ENCODE data around the gene SSH2. TPM values are rescaled to one million over a fixed set of nuclear protein-coding genes. Genes with fewer than 3 reads are reported as not detected.

The SSH2 gene
- total and polyA plus RNA-seq, 9 of the 15 experiments (the other 6 are each of a cell fraction or from before 2014, with no cell fraction given) = 3.9 to 16.1 (median 10.2) TPM

DNA sequence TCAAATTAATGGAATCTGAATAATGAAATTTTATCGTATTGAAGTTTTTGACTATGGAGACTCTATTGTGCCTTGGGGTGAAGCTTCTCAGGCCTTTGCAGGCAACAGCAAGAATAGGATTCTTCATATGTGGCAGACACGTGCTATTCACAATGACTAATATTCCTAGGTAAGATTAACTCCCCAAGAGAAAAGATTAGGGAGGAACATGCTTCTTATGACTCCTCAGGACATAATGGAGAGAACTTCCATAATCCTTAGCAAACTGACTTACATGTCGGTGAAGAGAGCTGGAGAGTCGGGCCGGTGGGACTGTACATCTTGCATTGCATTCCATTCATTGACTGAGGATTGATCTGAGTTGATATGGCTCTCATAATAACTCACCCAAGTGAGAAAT is 258.4 kb downstream of the SSH2 start:
- H3K36me3 ChIP-seq (ENCODE audit: control insufficient read depth, insufficient read depth, low read length) = peaks cover 10% of the 10 kb centered on the region; the same call in 1 of the 3 replicates
- H3K4me3 ChIP-seq = no peak overlapping the region
- in situ Hi-C loops (cut with MboI) = no loop called here
- FAIRE-seq (no peak), ATAC-seq (no peak), DNase-seq (ENCODE audit: extremely low read depth in 1 of 4, low spot score in 3 of 4) (no peak)
- no peak for TF ChIP-seq CREB3 (tag; conservative IDR thresholded peaks at IDR 0.05; ENCODE audit: low read depth)
- peaks cover 4 to 21% of the 10 kb centered on the region in 2 experiments; a peak in 4 of 5 replicates for H3K4me1 ChIP-seq (replicated peaks in 1 of 2; ENCODE audit: control insufficient read depth in 2 of 2, insufficient read depth in 2 of 2, low read length in 2 of 2)
- H3K4me2 ChIP-seq (ENCODE audit: insufficient read depth, low read length) = no peak overlapping the region
- POLR2A ChIA-PET = interaction anchor here (0.6 to 1.8 kb wide), 8 partner anchors 9 to 813 kb away, joined by 3 to 6 read pairs (median 4); no protein-coding TSS in a partner anchor
- no peak overlapping the region for H3K9ac ChIP-seq (ENCODE audit: insufficient read depth in 1 of 2, low read depth in 2 of 2, low read length in 2 of 2)
- intact Hi-C loops (cut with micrococcal nuclease) = no loop called here
- WGBS (ENCODE audit: insufficient coverage, low coverage, missing lambda C conversion rate) = 76% methylated on average over 5 of the region's 5 CpGs
- no peaks in the 10 kb centered on the region for H3K9me3 ChIP-seq (replicated peaks; ENCODE audit: control insufficient read depth, insufficient read depth, low read depth, low read length)
- H3K79me2 ChIP-seq (ENCODE audit: control insufficient read depth, insufficient read depth, low read length) = no peaks in the 10 kb centered on the region
- no peaks in the 10 kb centered on the region for H4K20me1 ChIP-seq (replicated peaks; ENCODE audit: control insufficient read depth, insufficient read depth, low read length)
- no peaks in the 10 kb centered on the region for H3K27me3 ChIP-seq (ENCODE audit: control insufficient read depth in 2 of 2, insufficient read depth in 2 of 2, low read length in 2 of 2)
- H3K9me1 ChIP-seq (ENCODE audit: control insufficient read depth, insufficient read depth, low read length) = no peaks in the 10 kb centered on the region
- no peak overlapping the region for H2AFZ ChIP-seq (ENCODE audit: low read depth, low read length)
- no peak overlapping the region for H3K27ac ChIP-seq (ENCODE audit: extremely low read depth, low read depth, low read length)
- BruUV-seq (replicated peaks) = no TSS peak
- CTCF ChIA-PET (ENCODE audit: low intra/inter-chr PET ratio) = no interaction called here

DNA sequence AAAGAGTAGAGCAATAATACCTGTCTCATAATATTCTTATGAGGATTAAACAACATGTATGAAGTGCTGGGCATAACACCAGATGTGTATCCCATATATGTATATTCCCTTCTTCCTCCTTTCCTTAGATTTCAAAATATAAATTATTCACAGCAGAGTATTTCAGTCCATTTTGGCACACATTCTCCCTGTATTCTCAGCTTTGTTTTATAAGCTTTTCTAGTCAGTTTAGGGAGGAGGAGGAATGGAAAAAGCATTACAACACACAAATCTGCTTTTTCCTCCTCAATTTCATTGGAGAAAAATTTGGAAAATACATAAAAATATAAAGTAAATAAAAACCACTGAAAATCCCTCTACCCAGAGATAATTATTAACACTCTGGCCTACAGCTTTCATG is 260.8 kb downstream of the SSH2 start:
- Histone ChIP-seq H4K20me1 (replicated peaks; ENCODE audit: control insufficient read depth, insufficient read depth, low read length) (no peaks in the 10 kb centered on the region), H3K9me3 (replicated peaks; ENCODE audit: control insufficient read depth, insufficient read depth, low read depth, low read length) (no peaks in the 10 kb centered on the region), H3K79me2 (ENCODE audit: control insufficient read depth, insufficient read depth, low read length) (no peaks in the 10 kb centered on the region), H3K4me3 (no peak overlapping the region), H3K9ac (ENCODE audit: insufficient read depth in 1 of 2, low read depth in 2 of 2, low read length in 2 of 2) (no peak overlapping the region), H3K4me1 (replicated peaks in 1 of 2; ENCODE audit: control insufficient read depth in 2 of 2, insufficient read depth in 2 of 2, low read length in 2 of 2) (peaks cover 0 to 38% of the 10 kb centered on the region in 2 experiments; a peak in 4 of 5 replicates), H3K4me2 (ENCODE audit: insufficient read depth, low read length) (no peak overlapping the region), H3K9me1 (ENCODE audit: control insufficient read depth, insufficient read depth, low read length) (no peaks in the 10 kb centered on the region), H3K27me3 (ENCODE audit: control insufficient read depth in 2 of 2, insufficient read depth in 2 of 2, low read length in 2 of 2) (no peaks in the 10 kb centered on the region), H2AFZ (ENCODE audit: low read depth, low read length) (no peak overlapping the region), H3K36me3 (ENCODE audit: control insufficient read depth, insufficient read depth, low read length) (peaks cover 15% of the 10 kb centered on the region; the same call in 2 of the 3 replicates), H3K27ac (ENCODE audit: extremely low read depth, low read depth, low read length) (no peak overlapping the region)
- DNase-seq (ENCODE audit: extremely low read depth in 1 of 4, low spot score in 3 of 4) (no peak), ATAC-seq (no peak), FAIRE-seq (no peak)
- POLR2A ChIA-PET = no interaction called here
- BruUV-seq (replicated peaks) = no TSS peak
- CTCF ChIA-PET (ENCODE audit: low intra/inter-chr PET ratio) = no interaction called here
- in situ Hi-C loops (cut with MboI) = no loop called here
- intact Hi-C loops (cut with micrococcal nuclease) = no loop called here
- TF ChIP-seq CBFA2T2 (conservative IDR thresholded peaks at IDR 0.05) = no peak
- TF ChIP-seq ZNF561 (CRISPR knock-in tag; conservative IDR thresholded peaks at IDR 0.05) = no peak
- no peak for TF ChIP-seq NR3C1 (CRISPR knock-in tag; IDR thresholded peaks at IDR 0.05)
- no peak for TF ChIP-seq FIP1L1 (IDR thresholded peaks at IDR 0.05; ENCODE audit: low read depth, low read length, poor library complexity, severe bottlenecking)
- TF ChIP-seq, protein P1, sequence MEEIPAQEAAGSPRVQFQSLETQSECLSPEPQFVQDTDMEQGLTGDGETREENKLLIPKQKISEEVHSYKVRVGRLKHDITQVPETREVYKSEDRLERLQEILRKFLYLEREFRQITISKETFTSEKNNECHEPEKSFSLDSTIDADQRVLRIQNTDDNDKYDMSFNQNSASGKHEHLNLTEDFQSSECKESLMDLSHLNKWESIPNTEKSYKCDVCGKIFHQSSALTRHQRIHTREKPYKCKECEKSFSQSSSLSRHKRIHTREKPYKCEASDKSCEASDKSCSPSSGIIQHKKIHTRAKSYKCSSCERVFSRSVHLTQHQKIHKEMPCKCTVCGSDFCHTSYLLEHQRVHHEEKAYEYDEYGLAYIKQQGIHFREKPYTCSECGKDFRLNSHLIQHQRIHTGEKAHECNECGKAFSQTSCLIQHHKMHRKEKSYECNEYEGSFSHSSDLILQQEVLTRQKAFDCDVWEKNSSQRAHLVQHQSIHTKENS (CRISPR knock-in tag; IDR thresholded peaks at IDR 0.05) = no peak
- TF ChIP-seq RB1 (IDR thresholded peaks at IDR 0.05; ENCODE audit: low read depth) = no peak
- TF ChIP-seq, protein P2, sequence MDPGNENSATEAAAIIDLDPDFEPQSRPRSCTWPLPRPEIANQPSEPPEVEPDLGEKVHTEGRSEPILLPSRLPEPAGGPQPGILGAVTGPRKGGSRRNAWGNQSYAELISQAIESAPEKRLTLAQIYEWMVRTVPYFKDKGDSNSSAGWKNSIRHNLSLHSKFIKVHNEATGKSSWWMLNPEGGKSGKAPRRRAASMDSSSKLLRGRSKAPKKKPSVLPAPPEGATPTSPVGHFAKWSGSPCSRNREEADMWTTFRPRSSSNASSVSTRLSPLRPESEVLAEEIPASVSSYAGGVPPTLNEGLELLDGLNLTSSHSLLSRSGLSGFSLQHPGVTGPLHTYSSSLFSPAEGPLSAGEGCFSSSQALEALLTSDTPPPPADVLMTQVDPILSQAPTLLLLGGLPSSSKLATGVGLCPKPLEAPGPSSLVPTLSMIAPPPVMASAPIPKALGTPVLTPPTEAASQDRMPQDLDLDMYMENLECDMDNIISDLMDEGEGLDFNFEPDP (CRISPR knock-in tag; IDR thresholded peaks at IDR 0.05) = no peak
- TF ChIP-seq PTBP1 (IDR thresholded peaks at IDR 0.05; ENCODE audit: low read depth, low read length) = no peak
- TF ChIP-seq, protein P3, sequence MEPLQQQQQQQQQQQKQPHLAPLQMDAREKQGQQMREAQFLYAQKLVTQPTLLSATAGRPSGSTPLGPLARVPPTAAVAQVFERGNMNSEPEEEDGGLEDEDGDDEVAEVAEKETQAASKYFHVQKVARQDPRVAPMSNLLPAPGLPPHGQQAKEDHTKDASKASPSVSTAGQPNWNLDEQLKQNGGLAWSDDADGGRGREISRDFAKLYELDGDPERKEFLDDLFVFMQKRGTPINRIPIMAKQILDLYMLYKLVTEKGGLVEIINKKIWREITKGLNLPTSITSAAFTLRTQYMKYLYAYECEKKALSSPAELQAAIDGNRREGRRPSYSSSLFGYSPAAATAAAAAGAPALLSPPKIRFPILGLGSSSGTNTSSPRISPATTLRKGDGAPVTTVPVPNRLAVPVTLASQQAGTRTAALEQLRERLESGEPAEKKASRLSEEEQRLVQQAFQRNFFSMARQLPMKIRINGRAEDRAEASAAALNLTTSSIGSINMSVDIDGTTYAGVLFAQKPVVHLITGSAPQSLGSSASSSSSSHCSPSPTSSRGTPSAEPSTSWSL (CRISPR knock-in tag; IDR thresholded peaks at IDR 0.05; ENCODE audit: borderline replicate concordance) = no peak
